ENCODE data around the gene CAMTA2.
A peak's percentile ranks its signal among the peaks of the same experiment; 100 is the strongest.

The CAMTA2 gene

DNA sequence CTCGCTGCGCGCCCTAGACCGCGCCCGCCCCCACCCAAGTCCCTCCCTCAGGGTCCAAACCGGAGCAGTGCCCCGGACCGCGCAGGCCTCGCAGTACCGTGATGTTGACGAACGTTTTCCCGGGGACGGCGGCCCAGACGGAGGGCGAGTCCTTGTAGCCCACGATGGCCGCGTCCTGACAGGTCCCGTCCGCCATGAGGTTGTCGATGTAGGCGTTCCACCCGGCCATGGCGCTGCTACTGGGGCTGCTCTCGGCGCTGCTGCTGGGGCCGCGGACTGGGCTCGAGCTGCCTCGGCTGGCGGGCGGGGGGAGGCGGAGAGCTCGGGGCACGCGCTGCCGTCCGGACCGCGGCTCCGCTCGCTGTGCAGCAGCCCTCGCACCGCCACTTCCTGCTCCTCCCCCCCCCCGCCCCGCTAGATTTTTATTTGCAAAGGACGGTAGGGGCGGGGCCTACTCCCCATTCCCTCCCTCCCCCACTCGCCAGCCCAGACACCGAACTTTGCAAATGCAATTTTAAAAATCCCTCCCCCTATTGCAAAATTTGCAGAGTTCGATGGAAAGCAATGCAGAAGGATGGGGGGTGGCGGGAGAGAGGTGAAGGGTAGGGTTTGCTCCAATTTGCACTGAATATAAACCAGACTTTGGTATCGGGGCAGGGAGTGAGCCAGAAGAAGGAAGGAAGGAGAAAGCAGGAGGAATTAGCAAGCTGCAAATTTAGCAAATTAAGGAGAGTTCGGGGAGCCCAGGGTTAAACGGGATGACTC, 39.1 kb downstream of the CAMTA2 start, which contains the start of gene PFN1:
Gene PFN1 (minus strand): TSS at position 365 of the 765 bp plus-strand sequence. CDS start 136 bp downstream, at position 229.
- peak; percentile 39 to 93 (median 74) for DNase-seq

DNA sequence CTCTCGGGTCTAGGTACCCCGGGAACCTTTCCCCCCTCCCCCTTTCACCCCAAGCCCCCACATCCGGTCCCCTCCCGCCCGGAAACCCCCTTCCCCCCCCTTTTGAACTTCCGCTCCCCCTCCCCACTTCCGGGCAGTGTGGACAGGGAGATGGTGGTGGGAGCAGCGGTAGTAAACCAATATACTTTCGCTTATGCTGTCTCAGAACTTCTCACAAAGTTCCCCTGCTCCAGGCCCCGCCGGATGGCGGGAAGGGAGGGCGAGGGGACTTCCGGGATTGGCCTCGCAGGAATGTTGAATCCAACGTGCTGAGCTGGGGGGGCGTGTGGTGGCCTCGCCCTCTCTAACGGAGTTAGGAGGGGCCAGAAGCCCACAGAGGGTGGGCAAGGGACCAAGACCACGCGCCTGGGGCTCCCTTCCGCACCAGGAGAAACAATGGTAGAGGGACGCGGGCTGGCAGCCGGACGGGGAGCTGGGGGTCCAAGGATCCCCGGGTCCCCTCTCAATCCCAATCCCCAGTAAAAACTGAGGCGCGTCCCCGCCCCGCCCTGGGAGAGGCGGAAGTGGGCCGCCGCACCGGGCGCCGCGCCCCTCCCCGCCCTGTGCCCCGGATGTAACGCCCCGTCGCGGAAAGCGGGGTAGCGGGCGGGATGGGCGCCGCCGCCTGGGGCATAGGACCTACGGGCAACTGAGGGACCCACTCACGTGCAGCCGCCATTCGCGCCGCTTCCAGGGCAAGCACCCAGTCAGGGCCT, 39.9 kb downstream of the CAMTA2 start:
- peak in 24 of 51 donors; percentile 24 to 62 (median 48) for DNase-seq

GRCh38 chr17:4947010-4947410, 40.5 kb downstream of the CAMTA2 start:
- DNase-seq: no peak

DNA sequence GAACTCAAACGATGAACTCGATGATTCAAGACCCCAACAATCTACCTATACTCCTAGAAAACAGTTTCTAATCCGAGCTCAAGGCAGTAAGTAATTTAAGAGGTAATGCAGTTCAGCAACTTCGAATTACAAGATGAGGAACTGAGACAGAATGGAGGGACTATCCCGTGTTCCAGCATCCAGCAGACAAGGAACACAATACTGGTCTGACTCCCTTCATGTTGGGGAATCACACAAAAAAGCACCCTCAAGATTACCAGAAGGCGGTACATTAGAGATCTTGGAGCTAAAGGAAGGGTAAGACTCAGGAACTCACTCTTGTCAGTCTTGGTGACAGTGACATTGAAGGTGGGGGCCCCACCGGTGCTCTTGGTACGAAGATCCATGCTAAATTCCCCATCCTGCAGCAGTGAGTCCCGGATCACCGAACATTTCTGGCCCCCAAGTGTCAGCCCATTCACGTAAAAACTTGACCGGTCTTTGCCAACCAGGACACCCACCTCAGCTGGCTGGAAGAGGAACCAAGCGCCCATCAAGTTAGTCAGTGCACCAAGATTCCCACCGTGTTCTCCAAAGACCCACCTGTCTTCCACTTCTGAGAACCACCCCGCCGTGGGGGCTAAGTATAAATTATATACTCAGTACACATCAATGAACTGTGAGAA, 41.0 kb downstream of the CAMTA2 start:
- no peak for DNase-seq

- no peak for DNase-seq
These were observed 41.6 kb downstream of the CAMTA2 start for GRCh38 chr17:4945944-4946280.

GRCh38 chr17:4945176-4945943, 42.1 kb downstream of the CAMTA2 start:
- DNase-seq: peak in 14 of 51 donors; percentile 8 to 66 (median 26)

GRCh38 chr17:4944554-4945175, 42.8 kb downstream of the CAMTA2 start:
- DNase-seq: no peak

DNA sequence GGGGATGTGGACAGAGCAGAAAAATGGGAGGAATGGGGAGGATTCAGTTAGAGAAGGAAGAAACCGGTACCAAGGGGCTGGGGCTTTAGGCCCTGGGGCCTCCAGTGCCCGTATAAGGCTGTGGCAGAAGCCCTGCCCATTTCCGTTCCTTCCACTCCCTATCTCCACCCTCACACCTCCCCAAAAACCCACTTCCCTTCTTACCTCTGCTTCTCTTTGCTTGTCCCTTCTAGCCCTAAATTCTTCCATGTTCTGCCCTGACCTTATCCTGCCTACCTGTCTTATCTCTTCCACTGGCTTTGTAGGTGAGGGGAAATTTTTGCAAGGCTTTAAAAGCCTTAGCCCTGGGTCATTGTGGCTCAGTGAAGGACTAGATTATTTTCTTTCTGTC, 43.3 kb downstream of the CAMTA2 start:
- no peak for DNase-seq

- no peak for DNase-seq
These were observed 44.5 kb downstream of the CAMTA2 start for GRCh38 chr17:4942760-4943508.

DNA sequence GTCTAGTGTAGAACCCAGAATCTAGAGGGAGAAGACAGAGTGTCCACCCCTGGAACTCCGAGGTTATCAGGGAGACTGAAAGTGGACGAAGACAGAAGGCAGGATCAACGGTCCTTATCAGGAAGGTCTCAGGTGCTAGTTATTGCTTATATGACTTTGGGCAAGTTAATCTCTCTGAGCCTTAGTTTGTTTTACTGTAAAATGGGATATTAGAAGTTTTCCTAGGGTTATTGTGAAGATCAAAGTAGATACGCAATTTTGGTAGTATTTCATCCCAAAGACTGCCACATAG, 46.2 kb downstream of the CAMTA2 start:
- DNase-seq: no peak

DNA sequence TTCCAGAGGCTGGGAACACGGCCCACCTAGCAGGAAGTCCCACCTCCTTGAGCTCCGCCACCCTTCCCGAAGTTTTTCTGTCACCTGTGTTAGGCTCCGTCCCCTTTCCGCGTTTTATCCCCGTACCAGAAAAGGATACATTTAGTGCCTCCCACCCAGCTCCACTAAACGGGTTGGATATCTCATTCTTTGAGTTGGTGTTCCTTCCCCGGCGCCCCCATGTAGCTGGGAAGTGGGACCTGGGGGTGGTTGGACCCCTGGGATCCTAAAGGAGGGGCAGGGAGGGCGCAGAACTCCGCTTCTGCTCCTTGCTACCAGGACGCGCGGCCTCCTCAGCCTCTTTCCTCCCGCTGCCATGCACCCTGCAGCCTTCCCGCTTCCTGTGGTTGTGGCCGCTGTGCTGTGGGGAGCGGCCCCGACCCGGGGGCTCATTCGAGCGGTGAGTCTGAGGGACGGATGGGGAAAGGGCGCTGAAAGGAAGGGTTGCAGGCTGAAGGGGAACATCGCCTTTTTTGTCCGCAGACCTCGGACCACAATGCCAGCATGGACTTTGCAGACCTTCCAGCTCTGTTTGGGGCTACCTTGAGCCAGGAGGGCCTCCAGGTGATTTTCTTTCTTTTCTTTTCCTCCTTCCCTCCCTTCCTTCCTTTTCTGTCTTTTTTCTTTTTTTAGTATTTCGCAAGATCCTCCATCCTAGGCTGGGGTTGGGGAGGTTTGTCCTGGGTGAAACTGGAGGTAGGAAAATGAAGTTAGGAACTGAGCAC, 46.7 kb downstream of the CAMTA2 start:
- peak in 3 of 51 donors; percentile 70 to 80 (median 71) for DNase-seq

- peak; percentile 65 to 99 (median 93) for DNase-seq
These were observed 47.5 kb downstream of the CAMTA2 start, which contains the start of the genes RNF167 and SLC25A11 for GRCh38 chr17:4939796-4940554. RNF167 (plus strand) TSS chr17:4940268; CDS start chr17:4940910, 642 bp downstream. SLC25A11 (minus strand) TSS chr17:4940046; CDS start chr17:4939910, 136 bp downstream.

- DNase-seq: peak in 3 of 51 donors; percentile 49 to 57 (median 54)
These were observed 48.0 kb downstream of the CAMTA2 start for GRCh38 chr17:4939546-4939795.

DNA sequence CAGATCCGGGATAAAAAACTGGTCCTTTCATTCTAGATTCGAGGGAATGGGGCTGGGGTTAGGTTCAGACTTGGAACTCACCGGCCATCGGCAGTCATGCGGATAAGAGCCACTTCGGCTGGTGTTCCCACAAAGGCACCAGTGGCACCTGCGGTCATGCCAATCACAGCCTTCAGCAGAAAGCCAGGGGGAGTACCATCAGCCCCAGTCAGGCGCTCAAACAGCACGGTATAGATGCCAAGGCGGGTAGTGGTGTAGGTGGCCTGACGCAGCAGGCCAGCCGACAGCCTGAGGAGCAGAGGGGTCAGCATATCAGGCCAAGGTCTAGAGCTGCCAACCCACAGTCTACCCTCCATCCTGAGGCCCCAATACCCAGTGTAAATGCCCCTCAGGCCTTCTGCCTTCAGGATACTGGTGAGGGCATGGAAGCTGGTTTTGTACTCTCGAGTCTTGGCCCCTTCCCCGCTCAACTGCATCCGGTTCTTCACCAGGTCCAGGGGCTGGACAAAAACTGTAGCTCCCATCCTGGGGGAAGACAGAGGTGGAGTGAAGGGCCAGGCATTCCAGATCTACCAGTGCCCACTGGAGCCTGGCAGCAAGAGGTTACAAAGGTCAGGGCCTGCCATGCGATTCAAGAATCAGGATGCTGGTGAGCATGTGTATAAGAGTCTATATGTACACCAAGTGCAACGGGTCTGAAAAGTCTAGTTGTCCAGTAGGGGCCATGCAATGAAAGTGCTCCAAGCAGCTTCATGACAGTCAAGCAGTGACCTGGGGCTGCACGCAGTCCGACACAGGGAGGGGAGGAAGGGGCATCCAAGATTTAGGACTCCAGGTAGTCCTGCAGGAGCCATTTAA, 48.6 kb downstream of the CAMTA2 start:
- DNase-seq: no peak

- DNase-seq: no peak
These were observed 49.4 kb downstream of the CAMTA2 start for GRCh38 chr17:4938069-4938491.

GRCh38 chr17:4937553-4937952, 49.9 kb downstream of the CAMTA2 start:
- no peak for DNase-seq

- no peak for DNase-seq
These were observed 51.0 kb downstream of the CAMTA2 start for GRCh38 chr17:4936436-4936835.

GRCh38 chr17:4935650-4936049, 51.8 kb downstream of the CAMTA2 start:
- no peak for DNase-seq

Measured in hypothalamus (tissue), 51 donors.